ENCODE results near the gene KLF16. TPM values are rescaled to one million over a fixed set of nuclear protein-coding genes. Genes with fewer than 3 reads are reported as not detected.

Gene KLF16
- total and polyA plus RNA-seq, 3 donors from 2014 or later = 13.3 to 26.5 (median 14.7) TPM

GRCh38 chr19:1856698-1857603, 6.4 kb downstream of the KLF16 start:
- peaks cover 81% of the 10 kb centered on the region for H3K4me1 ChIP-seq
- H3K36me3 ChIP-seq (ENCODE audit: low read depth, missing control alignments) = no peaks in the 10 kb centered on the region
- H3K27me3 ChIP-seq = no peaks in the 10 kb centered on the region
- no peak for TF ChIP-seq CTCF (IDR thresholded peaks at IDR 0.05)
- no peak for TF ChIP-seq POLR2A (IDR thresholded peaks at IDR 0.05)
- intact Hi-C loops (cut with DNase I; ENCODE audit: low total_unique reads) = no loop called here
- DNase-seq = peak; percentile 83
- peak overlapping the region; percentile 16 to 58 for H3K4me3 ChIP-seq
- no peaks in the 10 kb centered on the region for H3K9me3 ChIP-seq
- peak overlapping the region; percentile 75 to 85 for H3K27ac ChIP-seq
- WGBS, 2 donors = 1 to 10% methylated on average over 12 to 28 of the region's 73 CpGs

- DNase-seq = no peak
- intact Hi-C loops (cut with DNase I; ENCODE audit: low total_unique reads) = no loop called here
- peaks cover 76% of the 10 kb centered on the region for H3K4me1 ChIP-seq
Observed at GRCh38 chr19:1856345-1856697, 7.1 kb downstream of the KLF16 start.

GRCh38 chr19:1855828-1856255, 7.5 kb downstream of the KLF16 start:
- TF ChIP-seq CTCF (IDR thresholded peaks at IDR 0.05) (no peak), POLR2A (IDR thresholded peaks at IDR 0.05) (no peak)
- intact Hi-C loops (cut with DNase I; ENCODE audit: low total_unique reads) = no loop called here
- WGBS, 2 donors = 58 to 66% methylated on average over 12 to 13 of the region's 13 CpGs
- H3K9me3 ChIP-seq = no peaks in the 10 kb centered on the region
- peak overlapping the region; percentile 75 to 85 for H3K27ac ChIP-seq
- H3K27me3 ChIP-seq = no peaks in the 10 kb centered on the region
- no peaks in the 10 kb centered on the region for H3K36me3 ChIP-seq (ENCODE audit: low read depth, missing control alignments)
- peak overlapping the region in 1 of 2 donors; percentile 1 for H3K4me3 ChIP-seq
- no peak for DNase-seq
- H3K4me1 ChIP-seq = peaks cover 72% of the 10 kb centered on the region

More at GRCh38 chr19:1856345-1856697, 7.1 kb downstream of the KLF16 start:
- peak overlapping the region in 1 of 2 donors; percentile 58 for H3K4me3 ChIP-seq
- H3K9me3 ChIP-seq = no peaks in the 10 kb centered on the region
- TF ChIP-seq CTCF (IDR thresholded peaks at IDR 0.05) (no peak), POLR2A (IDR thresholded peaks at IDR 0.05) (no peak)
- no peaks in the 10 kb centered on the region for H3K36me3 ChIP-seq (ENCODE audit: low read depth, missing control alignments)
- no peaks in the 10 kb centered on the region for H3K27me3 ChIP-seq
- WGBS, 2 donors = 51% methylated on average over 6 of the region's 6 CpGs; no CpG with 5 or more reads in 1 of the 2 donors
- H3K27ac ChIP-seq = peak overlapping the region; percentile 75 to 85

- WGBS, 2 donors = 51 to 76% methylated on average over 27 to 31 of the region's 33 CpGs
- Histone ChIP-seq H3K27ac (peak overlapping the region; percentile 44 to 85), H3K4me3 (peak overlapping the region in 1 of 2 donors; percentile 1)
Observed at GRCh38 chr19:1855040-1855827, 8.1 kb downstream of the KLF16 start.

More at GRCh38 chr19:1855040-1855827, 8.1 kb downstream of the KLF16 start:
- no peaks in the 10 kb centered on the region for H3K36me3 ChIP-seq (ENCODE audit: low read depth, missing control alignments)
- DNase-seq = peak; percentile 73
- peaks cover 66% of the 10 kb centered on the region for H3K4me1 ChIP-seq
- intact Hi-C loops (cut with DNase I; ENCODE audit: low total_unique reads) = no loop called here
- no peaks in the 10 kb centered on the region for H3K9me3 ChIP-seq
- TF ChIP-seq POLR2A (IDR thresholded peaks at IDR 0.05) = no peak
- no peak for TF ChIP-seq CTCF (IDR thresholded peaks at IDR 0.05)
- H3K27me3 ChIP-seq = no peaks in the 10 kb centered on the region

Measured in testis (tissue), 3 donors.